Gastrocnemius medialis (tissue), 4 donors: Measurements from ENCODE around the gene NLRC3. TPM values are rescaled to one million over a fixed set of nuclear protein-coding genes. Genes with fewer than 3 reads are reported as not detected.

Source experiments
- ATAC-seq, 2 donors: fragments of 150-250 bp; one replicate each; pipeline ENCODE4 v1.9.1; 2016
- DNase-seq, 2 donors: peaks; one replicate each; pipeline ENCODE4 v3.0.0-alpha.2; 2019
- H3K27ac ChIP-seq, 4 donors: fragments of 200-600 bp; sonication (generic); 1 replicate in 1 of 4; 2 replicates in 3 of 4; pipeline ENCODE4 v1.5.1; 2016 to 2018; ENCODE audit warnings: mild to moderate bottlenecking in 2 of 4, moderate library complexity in 1 of 4
- H3K27me3 ChIP-seq, 3 donors: fragments of 200-600 bp; sonication (generic) in 2 of 3; 1 replicate in 1 of 3; 2 replicates in 2 of 3; pipeline versions ENCODE4 v1.5.1 to v1.6.0; 2016 to 2019; ENCODE audit warnings: mild to moderate bottlenecking in 1 of 3, moderate library complexity in 1 of 3
- H3K36me3 ChIP-seq, 2 donors: fragments of 200-600 bp; sonication (generic) in 1 of 2; one replicate each; pipeline ENCODE4 v1.5.1; 2017 to 2018
- H3K4me1 ChIP-seq, 2 donors: fragments of 200-600 bp; sonication (generic) in 1 of 2; one replicate each; pipeline ENCODE4 v1.5.1; 2016 to 2017; ENCODE audit warnings: mild to moderate bottlenecking in 2 of 2
- H3K4me3 ChIP-seq, 4 donors: fragments of 200-600 bp; sonication (generic) in 3 of 4; 1 replicate in 1 of 4; 2 replicates in 3 of 4; pipeline ENCODE4 v1.5.1; 2016 to 2019; ENCODE audit warnings: mild to moderate bottlenecking in 2 of 4
- H3K9me3 ChIP-seq, 3 donors: fragments of 200-600 bp; sonication (generic) in 2 of 3; 1 replicate in 1 of 3; 2 replicates in 2 of 3; pipeline ENCODE4 v1.5.1; 2016 to 2019
- CTCF ChIP-seq, 5 experiments: fragments of 450-650 bp in 3 of 5; fragments of 200-600 bp in 2 of 5; sonication (generic) in 2 of 5; IDR thresholded peaks in 4 of 5; conservative IDR thresholded peaks in 1 of 5; 1 replicate in 4 of 5; 2 replicates in 1 of 5; pipeline ENCODE4 v1.5.1; 2016 to 2019; ENCODE audit warnings: antibody characterized with exemption in 5 of 5, mild to moderate bottlenecking in 3 of 5, moderate library complexity in 3 of 5
- POLR2A ChIP-seq, 2 donors: fragments of 450-650 bp; IDR thresholded peaks; one replicate each; pipeline ENCODE4 v1.6.1; 2017; ENCODE audit warnings: antibody characterized with exemption in 2 of 2, mild to moderate bottlenecking in 2 of 2, moderate library complexity in 2 of 2
- in situ Hi-C, 4 donors: fragments of 200-750 bp; cut with MboI; loops; one replicate each; pipeline versions ENCODE4 v1.15.0 to v1.8.0; 2017; ENCODE audit warnings: low sequenced_read_pairs in 4 of 4
- intact Hi-C: fragments of 100-400 bp; cut with DNase I; formaldehyde crosslinking; loops from one replicate; pipeline ENCODE4 v1.15.1; 2023; ENCODE audit warnings: low total_unique reads
- total RNA-seq, 4 donors: library from RNA; depleted of rRNA; stranded (reverse); fragments of >200 nt; gene quantifications; one replicate each; pipeline versions ENCODE4 v1.1.0 to v1.2.3, GENCODE V29; 2016

NLRC3 gene
- total RNA-seq, 4 donors from 2014 or later = 0.11 to 0.26 (median 0.22) TPM

- peaks cover 10 to 11% of the 10 kb centered on the region in 2 donors for H3K4me1 ChIP-seq
- H3K27me3 ChIP-seq = no peaks in the 10 kb centered on the region
- TF ChIP-seq POLR2A (IDR thresholded peaks at IDR 0.05) = no peak
- no peak for TF ChIP-seq CTCF (IDR thresholded peaks at IDR 0.05 in 4 of 5, conservative IDR thresholded peaks at IDR 0.05 in 1 of 5)
- H3K4me3 ChIP-seq = no peak overlapping the region
- in situ Hi-C loops (no loop called here), intact Hi-C loops (no loop called here)
- peaks cover 0 to 24% of the 10 kb centered on the region in 2 donors for H3K36me3 ChIP-seq
- no peak overlapping the region for H3K27ac ChIP-seq
- DNase-seq = no peak
- ATAC-seq = no peak
- no peaks in the 10 kb centered on the region for H3K9me3 ChIP-seq
Observed at GRCh38 chr16:3606441-3606840, 29.2 kb upstream of the NLRC3 start.

- ATAC-seq = no peak
- in situ Hi-C loops = no loop called here
- TF ChIP-seq POLR2A (IDR thresholded peaks at IDR 0.05) (no peak), CTCF (IDR thresholded peaks at IDR 0.05 in 4 of 5, conservative IDR thresholded peaks at IDR 0.05 in 1 of 5) (no peak)
Observed at GRCh38 chr16:3602320-3602653, 25.1 kb upstream of the NLRC3 start.

GRCh38 chr16:3601614-3602319 is 24.6 kb upstream of the NLRC3 start:
- Histone ChIP-seq H3K27me3 (no peaks in the 10 kb centered on the region), H3K4me3 (no peak overlapping the region), H3K4me1 (peaks cover 0 to 3% of the 10 kb centered on the region in 2 donors), H3K9me3 (no peaks in the 10 kb centered on the region), H3K36me3 (peaks cover 0 to 46% of the 10 kb centered on the region in 2 donors), H3K27ac (no peak overlapping the region)
- ATAC-seq = no peak
- no peak for DNase-seq
- in situ Hi-C loops = no loop called here
- intact Hi-C loops = no loop called here
- TF ChIP-seq POLR2A (IDR thresholded peaks at IDR 0.05) (no peak), CTCF (IDR thresholded peaks at IDR 0.05 in 4 of 5, conservative IDR thresholded peaks at IDR 0.05 in 1 of 5) (no peak)

More at GRCh38 chr16:3602320-3602653, 25.1 kb upstream of the NLRC3 start:
- Histone ChIP-seq H3K27ac (no peak overlapping the region), H3K36me3 (peaks cover 0 to 46% of the 10 kb centered on the region in 2 donors), H3K4me3 (no peak overlapping the region), H3K9me3 (no peaks in the 10 kb centered on the region), H3K27me3 (no peaks in the 10 kb centered on the region), H3K4me1 (peaks cover 0 to 3% of the 10 kb centered on the region in 2 donors)
- intact Hi-C loops = no loop called here
- no peak for DNase-seq

- Histone ChIP-seq H3K27me3 (no peaks in the 10 kb centered on the region), H3K4me1 (no peaks in the 10 kb centered on the region), H3K36me3 (peaks cover 0 to 46% of the 10 kb centered on the region in 2 donors), H3K9me3 (no peaks in the 10 kb centered on the region), H3K4me3 (no peak overlapping the region), H3K27ac (no peak overlapping the region)
- in situ Hi-C loops = no loop called here
- DNase-seq (no peak), ATAC-seq (no peak)
- intact Hi-C loops = no loop called here
- TF ChIP-seq CTCF (IDR thresholded peaks at IDR 0.05 in 4 of 5, conservative IDR thresholded peaks at IDR 0.05 in 1 of 5) = no peak
- no peak for TF ChIP-seq POLR2A (IDR thresholded peaks at IDR 0.05)
Observed at GRCh38 chr16:3599922-3600321, 22.7 kb upstream of the NLRC3 start.

- Histone ChIP-seq H3K27me3 (no peaks in the 10 kb centered on the region), H3K27ac (no peak overlapping the region), H3K36me3 (peaks cover 0 to 49% of the 10 kb centered on the region in 2 donors), H3K9me3 (no peaks in the 10 kb centered on the region), H3K4me3 (no peak overlapping the region), H3K4me1 (no peaks in the 10 kb centered on the region)
- no peak for ATAC-seq
- in situ Hi-C loops (no loop called here), intact Hi-C loops (no loop called here)
- no peak for TF ChIP-seq POLR2A (IDR thresholded peaks at IDR 0.05)
- no peak for TF ChIP-seq CTCF (IDR thresholded peaks at IDR 0.05 in 4 of 5, conservative IDR thresholded peaks at IDR 0.05 in 1 of 5)
- no peak for DNase-seq
Observed at GRCh38 chr16:3599121-3599520, 21.9 kb upstream of the NLRC3 start.
